Subcutaneous abdominal adipose tissue (tissue), 5 donors: ENCODE results near the gene KRT37.

Experiments
- H3K27ac ChIP-seq: one replicate; pipeline ENCODE4 v1.7.0; 2013; ENCODE audit warnings: low read depth, mild to moderate bottlenecking, inconsistent platforms, low read length, moderate library complexity
- H3K27me3 ChIP-seq, 5 donors: one replicate each; pipeline ENCODE4 v1.7.0; 2013; ENCODE audit warnings: low read length in 5 of 5, inconsistent platforms in 1 of 5; ENCODE audit not compliant: control insufficient read depth in 5 of 5, insufficient read depth in 4 of 5
- H3K36me3 ChIP-seq, 5 donors: one replicate each; pipeline ENCODE4 v1.7.0; 2013; ENCODE audit warnings: low read length in 5 of 5; ENCODE audit not compliant: control insufficient read depth in 5 of 5, insufficient read depth in 5 of 5
- H3K4me1 ChIP-seq, 5 donors: one replicate each; pipeline ENCODE4 v1.7.0; 2013; ENCODE audit warnings: low read length in 5 of 5, mild to moderate bottlenecking in 3 of 5, moderate library complexity in 1 of 5; ENCODE audit not compliant: control insufficient read depth in 5 of 5, insufficient read depth in 5 of 5
- H3K4me3 ChIP-seq, 5 donors: one replicate each; pipeline ENCODE4 v1.7.0; 2013; ENCODE audit warnings: low read length in 5 of 5, low read depth in 1 of 5
- H3K9ac ChIP-seq, 5 donors: one replicate each; pipeline ENCODE4 v1.7.0; 2013; ENCODE audit warnings: low read length in 5 of 5, mild to moderate bottlenecking in 4 of 5, moderate library complexity in 3 of 5
- H3K9me3 ChIP-seq, 5 donors: one replicate each; pipeline ENCODE4 v1.7.0; 2013; ENCODE audit warnings: low read length in 5 of 5; ENCODE audit not compliant: control insufficient read depth in 5 of 5
- donor health status: healthy.
- donor health status: healthy.
- donor health status: healthy.
- donor health status: healthy.
- donor health status: healthy.

KRT37 gene

GRCh38 chr17:41455236-41455635 is 30.9 kb upstream of the KRT37 start:
- no peaks in the 10 kb centered on the region for H3K4me1 ChIP-seq
- no peaks in the 10 kb centered on the region for H3K9me3 ChIP-seq
- H3K9ac ChIP-seq: no peak overlapping the region
- H3K27ac ChIP-seq: no peak overlapping the region
- no peak overlapping the region for H3K4me3 ChIP-seq
- no peaks in the 10 kb centered on the region for H3K36me3 ChIP-seq
- H3K27me3 ChIP-seq: peaks cover 0 to 5% (median 0%) of the 10 kb centered on the region in 5 donors

- Histone ChIP-seq H3K4me3 (no peak overlapping the region), H3K9ac (no peak overlapping the region), H3K9me3 (no peaks in the 10 kb centered on the region), H3K4me1 (no peaks in the 10 kb centered on the region), H3K36me3 (no peaks in the 10 kb centered on the region), H3K27ac (no peak overlapping the region), H3K27me3 (peaks cover 0 to 8% (median 0%) of the 10 kb centered on the region in 5 donors)
These were observed 28.7 kb upstream of the KRT37 start for GRCh38 chr17:41453066-41453465.

GRCh38 chr17:41452281-41452680 is 27.9 kb upstream of the KRT37 start:
- H3K4me3 ChIP-seq: no peak overlapping the region
- no peaks in the 10 kb centered on the region for H3K36me3 ChIP-seq
- peaks cover 0 to 8% (median 0%) of the 10 kb centered on the region in 5 donors for H3K27me3 ChIP-seq
- no peaks in the 10 kb centered on the region for H3K4me1 ChIP-seq
- H3K9me3 ChIP-seq: no peaks in the 10 kb centered on the region
- H3K27ac ChIP-seq: no peak overlapping the region
- H3K9ac ChIP-seq: no peak overlapping the region

GRCh38 chr17:41451154-41451728 is 26.9 kb upstream of the KRT37 start:
- Histone ChIP-seq H3K9me3 (no peaks in the 10 kb centered on the region), H3K4me3 (no peak overlapping the region), H3K4me1 (no peaks in the 10 kb centered on the region), H3K27me3 (peaks cover 0 to 8% (median 3%) of the 10 kb centered on the region in 5 donors), H3K36me3 (no peaks in the 10 kb centered on the region), H3K9ac (no peak overlapping the region), H3K27ac (no peak overlapping the region)

GRCh38 chr17:41449008-41449407 is 24.6 kb upstream of the KRT37 start:
- no peaks in the 10 kb centered on the region for H3K9me3 ChIP-seq
- H3K27ac ChIP-seq: no peak overlapping the region
- H3K27me3 ChIP-seq: peaks cover 0 to 10% (median 3%) of the 10 kb centered on the region in 5 donors
- H3K36me3 ChIP-seq: no peaks in the 10 kb centered on the region
- H3K4me1 ChIP-seq: no peaks in the 10 kb centered on the region
- no peak overlapping the region for H3K9ac ChIP-seq
- H3K4me3 ChIP-seq: no peak overlapping the region

GRCh38 chr17:41448506-41448905 is 24.1 kb upstream of the KRT37 start:
- Histone ChIP-seq H3K9me3 (no peaks in the 10 kb centered on the region), H3K36me3 (no peaks in the 10 kb centered on the region), H3K4me3 (no peak overlapping the region), H3K27ac (no peak overlapping the region), H3K27me3 (peaks cover 0 to 10% (median 3%) of the 10 kb centered on the region in 5 donors), H3K9ac (no peak overlapping the region), H3K4me1 (no peaks in the 10 kb centered on the region)

- Histone ChIP-seq H3K4me1 (no peaks in the 10 kb centered on the region), H3K36me3 (no peaks in the 10 kb centered on the region), H3K27me3 (peaks cover 0 to 15% (median 7%) of the 10 kb centered on the region in 5 donors), H3K9ac (no peak overlapping the region), H3K27ac (no peak overlapping the region), H3K4me3 (no peak overlapping the region), H3K9me3 (no peaks in the 10 kb centered on the region)
These were observed 22.4 kb upstream of the KRT37 start for GRCh38 chr17:41446806-41447205.

- H3K27me3 ChIP-seq: peaks cover 0 to 15% (median 7%) of the 10 kb centered on the region in 5 donors
These were observed 20.3 kb upstream of the KRT37 start for GRCh38 chr17:41444640-41445039.

GRCh38 chr17:41444186-41444585 is 19.8 kb upstream of the KRT37 start:
- Histone ChIP-seq H3K27me3 (peaks cover 0 to 15% (median 7%) of the 10 kb centered on the region in 5 donors), H3K9ac (no peak overlapping the region), H3K27ac (no peak overlapping the region), H3K4me3 (no peak overlapping the region), H3K4me1 (no peaks in the 10 kb centered on the region), H3K9me3 (no peaks in the 10 kb centered on the region), H3K36me3 (no peaks in the 10 kb centered on the region)

More at GRCh38 chr17:41444640-41445039, 20.3 kb upstream of the KRT37 start:
- no peaks in the 10 kb centered on the region for H3K9me3 ChIP-seq
- H3K9ac ChIP-seq: no peak overlapping the region
- no peak overlapping the region for H3K27ac ChIP-seq
- no peaks in the 10 kb centered on the region for H3K36me3 ChIP-seq
- no peak overlapping the region for H3K4me3 ChIP-seq
- no peaks in the 10 kb centered on the region for H3K4me1 ChIP-seq

- H3K9ac ChIP-seq: no peak overlapping the region
- no peak overlapping the region for H3K27ac ChIP-seq
- no peak overlapping the region for H3K4me3 ChIP-seq
- H3K4me1 ChIP-seq: no peaks in the 10 kb centered on the region
- no peaks in the 10 kb centered on the region for H3K9me3 ChIP-seq
- H3K27me3 ChIP-seq: peaks cover 0 to 15% (median 4%) of the 10 kb centered on the region in 5 donors
- no peaks in the 10 kb centered on the region for H3K36me3 ChIP-seq
These were observed 18.4 kb upstream of the KRT37 start for GRCh38 chr17:41442739-41443138.
